KG1 (cell line): ENCODE measurements around the gene OR7C1.
"Not testable (repeated sequence)": the region's sequence is repeated elsewhere in the genome, so short reads cannot be mapped to it uniquely, and the experiment has no call there.

Source experiments
- DNase-seq: peaks from one replicate; lab custom pipeline; 2025; lab: John Stamatoyannopoulos, UW

The OR7C1 gene

GRCh38 chr19:14784730-14785101 lies 50.3 kb downstream of the OR7C1 start:
- DNase-seq: peak; percentile 67

GRCh38 chr19:14783410-14783998 lies 51.5 kb downstream of the OR7C1 start:
- DNase-seq: not testable (repeated sequence)

- no peak for DNase-seq
Observed at GRCh38 chr19:14782626-14783409, 52.2 kb downstream of the OR7C1 start.

- not testable (repeated sequence) for DNase-seq
Observed at GRCh38 chr19:14781713-14782536, 53.1 kb downstream of the OR7C1 start.

- DNase-seq: not testable (repeated sequence)
Observed at GRCh38 chr19:14780622-14781225, 54.3 kb downstream of the OR7C1 start.

- DNase-seq: no peak
Observed at GRCh38 chr19:14779151-14779550, 55.8 kb downstream of the OR7C1 start.

- not testable (repeated sequence) for DNase-seq
Observed at GRCh38 chr19:14778110-14778845, 56.7 kb downstream of the OR7C1 start, which contains the start of gene ADGRE2. TSS of gene ADGRE2 (minus strand) at chr19:14778560. CDS start at chr19:14776756, 1,804 bp downstream.

- DNase-seq: not testable (repeated sequence)
Observed at GRCh38 chr19:14777645-14778044, 57.3 kb downstream of the OR7C1 start.

- DNase-seq: peak; percentile 53
Observed at GRCh38 chr19:14775869-14776586, 59.0 kb downstream of the OR7C1 start.

GRCh38 chr19:14775326-14775725 lies 59.7 kb downstream of the OR7C1 start:
- not testable (repeated sequence) for DNase-seq

GRCh38 chr19:14774373-14774772 lies 60.6 kb downstream of the OR7C1 start:
- DNase-seq: no peak

- DNase-seq: not testable (repeated sequence)
Observed at GRCh38 chr19:14773722-14774121, 61.3 kb downstream of the OR7C1 start.

- no peak for DNase-seq
Observed at GRCh38 chr19:14772995-14773394, 62.0 kb downstream of the OR7C1 start.

- DNase-seq: no peak
Observed at GRCh38 chr19:14772467-14772866, 62.5 kb downstream of the OR7C1 start.

GRCh38 chr19:14770944-14771839 lies 63.8 kb downstream of the OR7C1 start:
- no peak for DNase-seq

GRCh38 chr19:14770136-14770535 lies 64.8 kb downstream of the OR7C1 start:
- no peak for DNase-seq

GRCh38 chr19:14769201-14769600 lies 65.8 kb downstream of the OR7C1 start:
- no peak for DNase-seq

- DNase-seq: no peak
Observed at GRCh38 chr19:14768001-14768400, 67.0 kb downstream of the OR7C1 start.

- DNase-seq: no peak
Observed at GRCh38 chr19:14767466-14767971, 67.5 kb downstream of the OR7C1 start.
